ENCODE data around the gene ATP8A2. TPM values are rescaled to one million over a fixed set of nuclear protein-coding genes. Genes with fewer than 3 reads are reported as not detected.

Gene ATP8A2
- under 1 TPM; 0.13 to 0.29 (median 0.24) TPM for total RNA-seq

DNA sequence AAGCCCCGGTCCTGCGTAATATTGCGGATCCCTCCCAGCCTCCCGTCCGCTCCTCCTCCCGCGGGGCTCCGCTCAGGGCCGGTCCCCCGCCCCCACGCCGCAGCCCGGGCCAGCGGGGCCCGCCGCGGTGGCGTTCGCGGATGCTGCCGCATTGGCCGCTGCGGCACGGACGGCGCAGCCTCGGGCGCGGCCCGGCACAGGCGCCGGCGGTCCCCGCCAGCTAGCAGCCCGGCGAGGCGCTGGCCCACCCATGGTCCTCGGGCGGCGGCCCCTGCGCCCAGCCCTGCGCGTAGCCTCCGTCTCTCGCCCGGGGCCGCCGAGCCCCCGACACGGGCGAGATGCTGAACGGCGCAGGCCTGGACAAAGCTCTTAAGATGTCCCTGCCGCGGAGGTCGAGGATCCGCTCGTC lies at the start of gene ATP8A2:
TSS of gene ATP8A2 (plus strand) at position 100 of the 409 bp plus-strand sequence. CDS start at position 339, 239 bp downstream.
- Histone ChIP-seq H3K9me3 (no peaks in the 10 kb centered on the region), H3K4me1 (peaks cover 0 to 11% of the 10 kb centered on the region in 2 donors), H3K27me3 (peaks cover 11% of the 10 kb centered on the region), H3K27ac (no peak within 1 kb of the TSS), H3K4me3 (replicated peaks in 1 of 3) (peak within 1 kb of the TSS in 1 of 3 donors; percentile 14), H3K36me3 (no peaks in the 10 kb centered on the region)
- intact Hi-C loops (cut with DNase I) = loop anchor here (10.0 kb wide), 1 partner anchor 137 kb away; no protein-coding TSS in a partner anchor
- TF ChIP-seq POLR2A (IDR thresholded peaks at IDR 0.05) = no peak
- TF ChIP-seq, protein P1, sequence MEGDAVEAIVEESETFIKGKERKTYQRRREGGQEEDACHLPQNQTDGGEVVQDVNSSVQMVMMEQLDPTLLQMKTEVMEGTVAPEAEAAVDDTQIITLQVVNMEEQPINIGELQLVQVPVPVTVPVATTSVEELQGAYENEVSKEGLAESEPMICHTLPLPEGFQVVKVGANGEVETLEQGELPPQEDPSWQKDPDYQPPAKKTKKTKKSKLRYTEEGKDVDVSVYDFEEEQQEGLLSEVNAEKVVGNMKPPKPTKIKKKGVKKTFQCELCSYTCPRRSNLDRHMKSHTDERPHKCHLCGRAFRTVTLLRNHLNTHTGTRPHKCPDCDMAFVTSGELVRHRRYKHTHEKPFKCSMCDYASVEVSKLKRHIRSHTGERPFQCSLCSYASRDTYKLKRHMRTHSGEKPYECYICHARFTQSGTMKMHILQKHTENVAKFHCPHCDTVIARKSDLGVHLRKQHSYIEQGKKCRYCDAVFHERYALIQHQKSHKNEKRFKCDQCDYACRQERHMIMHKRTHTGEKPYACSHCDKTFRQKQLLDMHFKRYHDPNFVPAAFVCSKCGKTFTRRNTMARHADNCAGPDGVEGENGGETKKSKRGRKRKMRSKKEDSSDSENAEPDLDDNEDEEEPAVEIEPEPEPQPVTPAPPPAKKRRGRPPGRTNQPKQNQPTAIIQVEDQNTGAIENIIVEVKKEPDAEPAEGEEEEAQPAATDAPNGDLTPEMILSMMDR (IDR thresholded peaks at IDR 0.05) = no peak
- DNase-seq = no peak
- WGBS, 2 donors = 2 to 6% methylated on average over 3 to 11 of the region's 58 CpGs

DNA sequence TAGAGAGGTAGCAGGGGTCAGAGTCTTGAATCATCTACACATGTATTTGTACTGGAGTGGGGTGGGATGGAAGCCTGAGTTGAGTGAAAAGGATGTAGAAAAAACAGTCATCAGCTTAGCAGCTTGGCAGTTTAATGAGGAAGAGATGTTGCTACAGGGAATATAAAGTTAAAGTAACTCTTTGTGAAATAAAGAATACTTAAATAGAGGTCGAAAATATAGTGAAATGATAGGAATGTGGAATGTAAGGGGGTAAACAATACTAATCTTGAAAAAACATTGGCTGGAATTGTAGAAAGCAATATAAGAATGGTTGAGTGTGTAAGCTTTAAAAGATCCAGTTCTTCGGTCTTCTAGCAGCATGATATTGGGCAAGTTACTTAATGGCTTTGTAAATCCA lies 47.7 kb upstream of the ATP8A2 start:
- Histone ChIP-seq H3K27me3 (no peaks in the 10 kb centered on the region), H3K4me1 (no peaks in the 10 kb centered on the region), H3K9me3 (no peaks in the 10 kb centered on the region), H3K27ac (no peak overlapping the region), H3K4me3 (replicated peaks in 1 of 3) (no peak overlapping the region), H3K36me3 (peaks cover 41 to 50% of the 10 kb centered on the region in 2 donors)
- WGBS, 2 donors = 89 to 92% methylated on average over 2 of the region's 2 CpGs
- TF ChIP-seq, protein P1 (IDR thresholded peaks at IDR 0.05) = no peak
- no peak for TF ChIP-seq POLR2A (IDR thresholded peaks at IDR 0.05)
- intact Hi-C loops (cut with DNase I) = no loop called here
- DNase-seq = no peak

GRCh38 chr13:25329706-25330105 lies 42.1 kb upstream of the ATP8A2 start:
- no peak for DNase-seq
- H3K27me3 ChIP-seq = no peaks in the 10 kb centered on the region
- TF ChIP-seq POLR2A (IDR thresholded peaks at IDR 0.05) = no peak
- TF ChIP-seq, protein P1 (IDR thresholded peaks at IDR 0.05) = no peak
- intact Hi-C loops (cut with DNase I) = no loop called here
- no peak overlapping the region for H3K4me3 ChIP-seq (replicated peaks in 1 of 3)
- no peaks in the 10 kb centered on the region for H3K9me3 ChIP-seq
- H3K4me1 ChIP-seq = no peaks in the 10 kb centered on the region
- H3K36me3 ChIP-seq = peaks cover 32 to 53% of the 10 kb centered on the region in 2 donors
- H3K27ac ChIP-seq = no peak overlapping the region
- 96 to 100% methylated on average over 4 of the region's 4 CpGs for WGBS, 2 donors

- Histone ChIP-seq H3K27me3 (no peaks in the 10 kb centered on the region), H3K27ac (no peak overlapping the region), H3K9me3 (no peaks in the 10 kb centered on the region), H3K4me3 (replicated peaks in 1 of 3) (no peak overlapping the region), H3K4me1 (no peaks in the 10 kb centered on the region), H3K36me3 (peaks cover 23 to 48% of the 10 kb centered on the region in 2 donors)
- intact Hi-C loops (cut with DNase I) = no loop called here
- WGBS, 2 donors = 97 to 98% methylated on average over 1 of the region's 1 CpG
- DNase-seq = no peak
- TF ChIP-seq, protein P1 (IDR thresholded peaks at IDR 0.05) = no peak
- no peak for TF ChIP-seq POLR2A (IDR thresholded peaks at IDR 0.05)
These were observed 41.2 kb upstream of the ATP8A2 start for GRCh38 chr13:25330541-25330940.

GRCh38 chr13:25335856-25336255 lies 35.9 kb upstream of the ATP8A2 start:
- TF ChIP-seq, protein P1 (IDR thresholded peaks at IDR 0.05) = no peak
- no peak for TF ChIP-seq POLR2A (IDR thresholded peaks at IDR 0.05)
- no peak overlapping the region for H3K27ac ChIP-seq
- peaks cover 12 to 30% of the 10 kb centered on the region in 2 donors for H3K36me3 ChIP-seq
- H3K9me3 ChIP-seq = no peaks in the 10 kb centered on the region
- H3K4me1 ChIP-seq = no peaks in the 10 kb centered on the region
- no peak overlapping the region for H3K4me3 ChIP-seq (replicated peaks in 1 of 3)
- H3K27me3 ChIP-seq = no peaks in the 10 kb centered on the region
- DNase-seq = no peak
- intact Hi-C loops (cut with DNase I) = no loop called here
- WGBS, 2 donors = 63 to 69% methylated on average over 3 of the region's 3 CpGs
